NCI-H1694 treated with DMSO at 0.1 percent for 48 hours (cell line): Measurements from ENCODE around the gene TBC1D2B.

ENCODE experiments used
- DNase-seq: peaks from one replicate; lab custom pipeline; 2025; lab: John Stamatoyannopoulos, UW

Gene TBC1D2B

DNA sequence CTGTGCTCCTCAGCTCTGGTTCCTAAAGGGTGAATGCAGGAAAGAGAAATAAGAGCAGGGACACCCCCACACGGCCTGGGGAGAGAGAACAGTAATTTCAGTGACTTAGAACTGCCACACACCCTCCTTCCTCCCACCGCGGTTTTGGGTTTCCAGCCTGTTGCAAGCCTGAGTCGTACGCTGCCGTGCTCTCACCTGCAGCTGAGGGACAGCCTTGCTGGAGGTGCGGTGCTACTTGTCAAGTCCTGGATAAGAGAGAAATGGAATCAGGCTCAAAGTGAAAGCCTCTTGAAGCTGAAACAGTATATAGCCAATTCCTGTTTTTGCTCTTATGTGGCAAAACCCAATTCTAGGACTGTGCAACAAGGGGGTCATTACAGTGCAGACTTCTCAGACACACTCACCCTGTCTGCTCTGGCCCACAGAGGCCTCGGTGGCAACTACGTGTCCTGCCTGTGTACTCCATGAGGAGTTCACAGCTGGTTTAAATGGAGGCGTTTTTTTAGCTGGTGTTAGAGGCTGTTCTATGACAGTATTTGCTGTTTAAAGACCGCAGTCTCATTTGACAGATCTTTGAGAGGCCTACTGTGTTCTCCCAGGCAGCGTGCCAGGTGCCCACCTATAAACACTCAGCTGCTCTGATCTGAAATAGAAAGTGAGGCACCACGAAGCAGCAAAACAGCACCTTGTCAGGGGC, 42.9 kb downstream of the TBC1D2B start:
- no peak for DNase-seq

DNA sequence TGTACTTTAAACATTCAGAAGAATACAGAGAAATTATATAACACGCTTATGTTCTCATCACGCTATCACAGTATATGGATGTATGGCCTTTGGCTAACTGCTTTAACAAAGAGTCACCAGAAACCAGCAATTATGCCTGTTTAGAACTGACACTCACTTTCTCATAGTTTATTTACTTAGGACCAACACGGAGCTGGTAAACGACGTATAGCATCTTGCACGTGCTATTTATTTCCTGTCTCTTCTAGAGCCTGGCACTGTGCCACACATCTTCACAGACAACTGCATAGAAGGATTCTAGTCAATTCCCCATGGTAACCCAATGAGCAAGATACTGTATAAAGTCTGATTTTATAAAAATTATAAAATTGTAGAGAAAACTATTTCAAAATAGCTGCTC, 43.6 kb downstream of the TBC1D2B start:
- no peak for DNase-seq

DNA sequence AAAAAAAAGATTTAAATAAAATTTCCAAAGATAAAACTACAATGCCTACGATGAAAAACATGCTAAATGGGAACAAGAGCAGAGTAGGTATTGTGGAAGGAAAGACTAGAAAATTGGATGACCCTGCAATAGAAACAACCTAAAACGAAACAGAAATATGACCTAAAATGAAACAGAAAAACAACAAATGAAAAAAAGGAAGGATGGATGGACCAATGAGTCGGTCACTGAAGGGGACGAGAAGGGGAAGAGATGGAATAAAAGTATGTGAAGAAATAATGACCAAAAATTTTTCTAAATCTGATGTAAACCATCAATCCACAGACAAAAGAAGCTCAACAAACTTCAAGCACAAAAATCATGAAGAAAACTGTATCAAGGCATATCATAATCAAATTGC, 44.8 kb downstream of the TBC1D2B start:
- DNase-seq: no peak

DNA sequence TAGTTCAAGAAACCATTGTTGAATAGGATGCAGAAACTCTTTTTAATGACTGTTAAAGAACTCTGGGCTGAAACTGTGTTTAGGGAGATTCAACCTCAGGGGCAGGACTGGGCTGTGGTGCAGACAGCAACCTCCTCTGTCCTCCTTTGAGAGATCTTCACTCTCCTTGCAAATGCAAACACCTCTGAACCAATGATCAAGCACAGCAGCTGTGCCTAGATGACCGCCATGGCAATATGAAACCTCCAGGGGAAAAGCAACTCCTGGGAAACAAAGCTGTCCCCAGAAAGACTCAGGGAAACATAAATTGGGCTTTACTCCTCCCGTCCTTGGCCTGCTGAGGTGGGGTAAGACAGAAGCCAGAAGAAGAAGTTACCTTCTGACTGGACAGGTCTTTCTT, 52.6 kb downstream of the TBC1D2B start:
- no peak for DNase-seq

DNA sequence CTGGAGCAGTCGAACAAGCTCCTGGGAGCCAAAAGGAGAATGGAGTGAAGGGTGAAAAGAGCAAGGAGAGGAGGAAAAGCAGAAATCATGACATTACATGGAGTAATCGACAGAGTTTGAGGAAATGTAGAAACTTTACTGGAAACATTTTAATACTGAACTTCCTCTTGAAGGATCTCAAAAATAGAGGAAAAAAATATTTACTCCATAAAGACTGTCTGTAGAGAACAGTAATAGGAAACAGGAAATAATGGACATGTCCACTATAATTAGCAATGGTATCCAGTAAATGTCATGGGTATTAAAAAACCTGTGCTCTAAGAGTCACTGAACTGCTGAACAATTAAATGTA, 53.0 kb downstream of the TBC1D2B start:
- DNase-seq: no peak

DNA sequence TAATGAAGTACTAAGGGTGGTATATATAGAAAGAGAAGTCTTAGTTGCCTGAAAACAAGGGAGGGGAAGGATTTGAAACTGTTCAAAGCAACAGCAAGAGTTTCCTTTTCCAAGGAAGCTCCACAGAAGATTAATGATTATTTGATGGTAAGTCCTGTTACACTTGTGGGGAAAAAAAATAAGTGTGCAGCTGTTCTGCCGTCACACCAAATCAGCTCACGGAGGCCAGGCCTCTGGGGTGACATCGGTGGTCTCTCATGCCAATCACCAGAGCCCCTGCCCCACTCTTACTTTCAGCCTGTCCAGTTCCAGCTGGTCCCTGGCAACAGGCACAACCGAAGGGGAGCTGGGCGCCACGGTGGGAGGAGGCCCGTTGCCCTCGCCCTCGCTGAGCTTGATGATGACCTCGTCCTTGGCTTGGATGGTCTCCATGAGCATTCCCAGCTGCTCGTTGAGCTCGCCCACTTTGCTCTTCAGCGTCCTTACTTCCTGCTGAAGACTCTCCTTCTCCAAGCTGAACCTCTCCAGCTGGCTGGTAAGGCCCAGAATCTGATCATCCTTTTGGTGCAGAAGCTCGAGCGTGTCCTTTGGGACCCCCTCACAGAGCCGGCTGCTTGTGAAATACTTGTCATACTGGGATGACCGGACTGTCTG, 53.5 kb downstream of the TBC1D2B start:
- no peak for DNase-seq

DNA sequence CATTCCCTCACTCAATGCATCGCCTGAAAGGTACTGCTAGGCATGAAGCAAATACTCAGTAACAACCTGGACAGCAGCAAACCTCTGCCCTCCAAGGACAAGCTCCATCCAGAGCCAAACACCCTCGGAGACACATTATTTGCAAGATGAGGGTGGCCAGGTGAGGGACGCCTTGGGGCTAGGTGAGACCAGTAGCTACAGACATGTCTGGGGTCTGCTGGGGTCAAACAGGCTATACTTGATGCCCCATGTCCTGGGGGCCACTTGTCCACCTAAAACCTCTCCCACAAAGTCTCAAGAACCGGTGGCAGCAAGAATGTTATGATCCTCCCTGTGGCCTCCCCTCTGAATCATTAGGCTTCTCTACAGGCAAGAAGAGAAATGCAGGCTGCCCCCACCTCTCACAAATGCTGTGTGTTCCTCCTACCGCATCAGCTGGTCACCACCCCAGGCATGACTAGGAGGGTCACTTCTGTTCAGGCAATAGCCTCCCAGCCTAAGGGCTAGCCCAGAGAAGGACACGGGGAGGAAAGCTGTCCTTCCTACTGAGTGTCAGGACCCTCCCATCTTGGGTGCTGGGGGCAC, 54.3 kb downstream of the TBC1D2B start:
- no peak for DNase-seq

DNA sequence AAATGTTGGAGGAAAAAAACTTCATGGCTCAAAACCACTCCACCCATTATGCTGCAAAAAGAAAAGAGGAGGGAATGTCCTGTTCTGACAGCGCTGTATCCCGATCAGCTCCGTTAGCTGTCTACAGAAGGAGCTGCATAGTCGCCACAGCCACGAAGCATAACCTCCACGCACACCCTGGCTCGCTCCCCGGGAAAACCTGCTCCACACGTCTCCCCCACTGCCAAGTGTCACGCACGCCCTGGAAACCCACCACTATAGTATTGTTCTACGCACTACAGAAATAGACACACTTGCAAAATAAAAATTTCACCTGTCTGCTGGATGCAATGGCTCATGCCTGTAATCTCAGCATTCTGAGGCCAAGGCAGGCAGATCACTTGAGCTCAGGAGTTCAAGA, 55.8 kb downstream of the TBC1D2B start:
- no peak for DNase-seq

DNA sequence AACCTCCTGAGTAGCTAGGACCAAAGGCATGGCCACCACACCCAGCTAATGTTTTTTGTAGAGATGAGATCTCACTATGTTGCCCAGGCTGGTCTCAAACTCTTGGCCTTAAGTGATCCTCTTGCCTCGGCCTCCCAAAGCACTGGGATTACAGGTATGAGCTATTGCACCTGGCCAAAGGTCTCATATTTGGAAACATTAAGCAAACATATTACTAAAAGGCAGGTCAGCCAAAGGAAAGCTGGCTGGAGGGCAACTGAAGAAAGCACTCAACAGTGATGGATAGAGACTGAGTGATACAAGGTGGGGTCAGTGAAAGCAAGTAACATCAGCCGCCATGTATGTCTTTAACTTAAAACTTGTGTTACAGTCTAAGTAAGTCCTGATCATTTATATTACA, 57.5 kb downstream of the TBC1D2B start:
- DNase-seq: no peak

DNA sequence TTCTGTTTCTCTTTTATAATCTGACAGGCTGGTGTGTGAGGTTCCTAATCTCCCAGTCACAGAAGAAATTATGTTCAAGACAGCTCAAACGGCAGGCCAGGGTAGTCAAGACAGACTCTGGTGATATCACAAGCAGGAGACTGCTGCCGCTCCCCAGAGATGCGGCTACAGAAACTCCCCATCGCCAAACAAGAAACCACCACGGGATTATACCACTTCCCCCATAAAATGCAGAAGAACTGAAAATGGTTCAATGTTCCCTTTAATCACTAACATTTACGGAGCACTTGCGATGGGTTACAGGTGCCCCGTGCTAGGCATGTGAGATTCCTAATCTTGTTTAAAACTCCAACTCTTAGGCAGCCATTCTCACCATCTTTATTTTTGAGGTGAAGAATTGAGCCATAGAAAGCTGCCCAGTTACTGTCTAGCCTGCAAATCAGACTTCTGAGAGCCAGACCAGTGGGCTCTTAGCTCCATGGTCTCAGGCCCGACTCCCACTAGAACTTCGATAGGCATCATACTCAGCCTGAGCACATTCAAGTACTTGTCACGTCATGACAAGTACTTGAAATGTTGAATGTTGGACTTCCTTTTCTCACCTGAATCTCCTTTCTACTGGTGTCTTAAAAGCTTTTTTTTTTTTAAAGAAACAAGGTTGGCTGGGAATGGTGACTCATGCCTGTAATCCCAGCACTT, 58.4 kb downstream of the TBC1D2B start:
- no peak for DNase-seq

DNA sequence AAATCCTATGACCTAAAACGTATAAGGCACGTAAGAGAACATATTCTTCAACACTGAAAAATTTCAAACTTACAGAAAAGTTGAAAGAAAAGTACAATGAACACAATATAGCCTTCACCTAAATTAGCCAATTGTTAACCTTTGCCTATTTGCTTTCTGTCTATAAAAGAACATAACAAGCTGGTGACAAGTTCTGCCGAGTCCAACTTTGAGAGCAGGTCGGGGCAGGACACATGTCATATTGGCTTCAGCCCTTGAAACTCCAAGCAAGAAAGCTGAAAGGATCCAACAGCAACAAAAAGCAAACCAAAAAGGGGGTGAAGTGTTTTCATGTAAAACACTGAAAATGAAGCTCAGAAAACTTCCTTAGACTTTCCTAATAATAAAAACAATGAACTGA, 59.1 kb downstream of the TBC1D2B start:
- no peak for DNase-seq

DNA sequence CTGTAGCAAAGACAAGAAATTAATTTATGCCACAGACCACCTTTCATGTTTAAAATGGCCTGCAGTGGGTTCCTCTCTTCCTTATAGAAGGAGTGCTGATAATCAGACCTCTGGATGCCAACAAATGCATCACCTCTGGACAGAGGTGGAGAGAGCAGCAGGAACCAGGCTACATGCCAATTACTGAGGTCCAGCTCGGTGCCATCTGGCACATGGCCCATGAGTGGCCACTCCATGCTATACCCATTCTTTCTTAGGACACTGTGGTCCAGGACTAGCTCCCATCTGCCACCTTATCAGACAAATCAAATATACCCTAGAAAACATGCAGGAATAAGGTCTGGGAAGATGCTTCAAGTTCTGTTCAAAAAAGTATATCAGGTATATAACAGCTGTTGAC, 60.7 kb downstream of the TBC1D2B start:
- no peak for DNase-seq

DNA sequence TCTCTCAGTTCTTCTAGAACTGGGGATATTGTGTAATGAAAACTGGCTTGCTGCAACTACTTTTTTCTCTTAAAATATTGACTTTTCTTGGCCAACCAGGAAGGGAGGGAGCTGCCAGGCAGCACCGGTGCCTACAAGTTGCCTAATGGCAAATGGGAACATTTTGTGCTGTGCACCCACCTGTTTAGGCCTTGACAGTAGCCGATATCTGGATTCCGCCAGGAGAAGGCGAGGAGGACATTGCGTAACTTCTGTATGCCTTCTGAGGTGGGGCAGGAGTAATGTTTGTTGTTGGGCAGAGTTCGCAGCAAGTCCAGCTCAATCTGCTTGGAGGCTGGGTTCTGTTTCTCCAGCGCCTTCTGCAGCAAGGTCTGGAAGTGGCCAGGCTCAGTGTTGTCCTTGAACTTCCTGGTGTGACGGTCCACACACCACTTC, 64.9 kb downstream of the TBC1D2B start:
- no peak for DNase-seq

DNA sequence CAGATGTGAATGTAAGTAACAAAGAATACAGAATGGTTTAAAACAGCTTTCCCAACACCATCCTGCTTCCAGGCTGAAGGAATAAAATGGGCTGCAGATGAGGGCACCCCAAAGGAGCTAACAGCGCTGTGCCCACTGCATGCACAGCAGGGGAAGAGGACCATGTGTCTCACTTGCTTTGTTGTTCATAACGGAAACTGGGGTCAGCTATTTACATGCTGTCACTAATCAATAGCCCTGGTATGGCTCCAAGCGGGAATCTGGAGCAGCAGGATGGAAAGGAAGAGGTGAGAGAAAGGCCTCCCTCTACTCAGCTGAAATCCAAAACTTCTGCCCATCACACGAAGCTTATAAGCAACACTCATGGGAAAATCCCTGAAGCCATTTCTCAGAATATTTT, 67.4 kb downstream of the TBC1D2B start:
- no peak for DNase-seq

DNA sequence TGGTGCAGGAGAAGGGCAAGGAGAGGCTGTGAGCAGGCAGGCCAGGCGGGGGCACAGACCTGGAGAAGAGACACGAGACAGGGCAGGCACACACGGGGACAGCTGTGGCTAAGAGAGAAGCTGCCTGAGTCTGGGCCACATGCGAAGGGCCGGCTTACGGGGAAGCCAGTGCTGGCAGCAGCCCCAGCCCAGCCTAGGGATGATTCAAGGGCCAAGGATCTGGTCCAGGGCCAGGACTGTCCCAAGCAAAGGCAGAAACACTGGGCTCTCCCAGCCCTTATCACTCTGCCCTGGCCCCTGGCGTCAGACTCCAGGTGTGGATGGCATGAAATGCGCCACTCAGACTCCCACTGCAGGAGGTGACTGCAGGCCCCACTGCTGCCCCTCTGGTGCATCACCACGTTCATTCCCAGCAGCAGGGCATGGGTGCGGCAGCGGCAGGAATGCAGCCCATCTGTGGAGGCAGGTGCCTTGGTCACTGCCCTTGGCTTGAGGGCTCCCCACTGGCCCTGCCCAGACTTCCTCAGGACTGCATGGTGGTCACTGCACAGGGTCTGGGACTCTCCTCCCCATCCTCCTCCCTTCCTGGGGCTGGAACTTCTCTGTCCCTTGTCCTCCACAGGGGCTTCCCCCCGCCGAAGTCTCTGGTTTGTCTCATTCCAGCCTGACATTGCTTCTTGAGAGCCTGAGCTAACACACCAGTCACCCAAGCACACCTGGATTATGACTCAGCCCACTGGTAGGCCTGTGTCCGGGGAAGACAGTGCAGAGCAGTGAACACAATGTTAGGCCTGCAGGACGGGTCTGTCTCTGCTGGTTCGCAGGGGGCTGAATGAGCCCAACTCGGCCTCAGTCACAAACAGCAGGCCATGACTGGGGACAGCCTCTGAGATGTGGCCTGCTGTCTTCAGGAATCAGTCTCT, 69.3 kb downstream of the TBC1D2B start:
- DNase-seq: no peak

DNA sequence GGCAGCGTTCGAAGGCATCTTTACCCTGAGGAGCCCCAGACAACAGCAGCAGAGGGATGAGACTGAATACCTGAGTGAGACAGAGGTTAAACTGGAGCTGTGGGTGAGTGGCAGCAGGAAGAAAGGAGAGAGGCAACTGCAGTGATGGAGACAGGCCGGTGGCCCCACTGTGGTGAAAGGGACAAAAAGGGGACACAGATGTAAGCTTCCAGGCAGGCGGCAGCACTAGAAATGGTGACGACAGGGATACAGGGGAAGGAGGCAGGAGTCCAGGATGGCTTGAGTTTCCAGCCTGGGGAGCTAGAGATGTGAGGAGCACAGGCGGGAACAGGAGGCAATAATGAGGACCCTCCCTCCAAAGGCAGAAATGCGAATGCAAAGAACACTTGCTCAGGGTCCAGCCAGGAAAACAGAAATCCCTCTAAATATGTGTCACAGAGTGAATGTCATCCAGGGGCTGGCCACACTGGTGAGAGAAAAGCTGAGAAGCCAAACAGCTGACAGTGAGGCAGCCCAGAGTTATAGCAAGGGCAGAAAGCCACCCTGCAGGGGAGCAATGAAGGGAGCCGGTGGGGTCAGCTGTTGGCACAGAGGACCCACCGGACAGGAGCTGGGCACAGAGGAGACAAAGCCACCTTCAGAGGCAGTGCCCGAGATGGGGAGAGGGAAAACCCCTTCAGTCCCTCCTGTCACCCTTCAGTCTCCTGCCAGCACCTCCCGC, 70.1 kb downstream of the TBC1D2B start:
- no peak for DNase-seq

DNA sequence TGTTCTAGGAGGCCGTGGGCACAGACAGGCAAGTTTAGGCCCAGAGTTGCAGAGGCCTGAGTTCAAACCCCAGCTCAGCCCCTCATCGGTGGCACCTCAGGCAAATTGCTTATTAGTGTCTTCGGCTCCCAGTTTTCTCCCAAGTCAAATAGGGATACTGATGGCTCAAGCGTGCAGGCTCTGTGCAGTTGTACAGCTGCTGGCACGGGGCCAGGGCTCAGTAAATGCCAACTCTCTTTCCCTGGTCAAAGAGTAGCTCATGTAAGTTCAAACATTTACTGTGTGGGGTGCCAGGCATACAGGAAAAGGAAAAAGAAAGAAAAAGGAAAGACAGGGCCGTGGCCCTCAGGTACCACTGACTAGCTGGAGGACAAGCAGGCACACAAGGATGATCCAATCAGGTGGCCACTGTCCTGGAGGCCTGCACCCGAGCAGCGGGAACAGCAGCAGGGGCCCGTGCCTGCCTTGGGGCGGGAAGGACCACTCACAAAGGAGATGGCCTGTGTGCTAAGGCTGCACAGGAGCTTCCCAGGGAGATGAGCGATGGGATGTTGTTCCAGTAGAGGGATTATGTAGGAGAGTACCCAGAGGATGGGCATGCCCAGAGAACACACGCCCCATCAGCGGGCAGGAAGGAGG, 70.8 kb downstream of the TBC1D2B start:
- DNase-seq: no peak

DNA sequence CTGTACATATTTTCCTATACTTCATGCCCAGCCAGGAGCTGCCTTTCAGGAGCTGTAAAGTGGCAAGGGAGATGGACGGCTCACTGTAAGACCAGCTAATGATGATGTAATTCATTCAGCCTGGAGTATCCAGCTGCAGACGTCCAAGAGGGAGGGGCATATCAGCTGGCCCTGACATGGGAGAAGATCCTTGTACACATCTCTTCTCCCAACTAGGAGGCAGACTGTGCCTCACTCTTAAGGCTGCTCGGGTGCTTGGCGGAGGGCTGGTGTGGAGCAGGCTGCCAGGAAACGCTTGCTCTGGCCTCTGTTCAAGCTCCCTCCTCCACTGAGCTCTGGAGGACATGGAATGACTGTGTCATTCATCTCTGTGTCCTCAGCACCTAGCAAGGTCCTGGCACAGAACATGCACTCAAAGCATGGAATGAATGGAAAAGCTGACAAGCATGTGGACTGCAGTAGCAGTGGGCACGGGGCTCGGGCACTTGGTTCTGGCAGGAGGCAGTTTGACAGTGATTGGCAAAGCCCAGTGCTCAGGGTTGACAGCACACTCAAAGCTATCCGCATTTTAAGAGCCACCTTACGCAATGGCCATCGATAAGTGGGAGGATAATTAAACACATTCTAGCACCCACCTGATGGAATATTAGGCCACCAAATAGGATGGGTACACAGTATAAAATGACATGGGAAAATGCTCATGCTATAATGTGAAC, 72.4 kb downstream of the TBC1D2B start:
- DNase-seq: peak; percentile 29

DNA sequence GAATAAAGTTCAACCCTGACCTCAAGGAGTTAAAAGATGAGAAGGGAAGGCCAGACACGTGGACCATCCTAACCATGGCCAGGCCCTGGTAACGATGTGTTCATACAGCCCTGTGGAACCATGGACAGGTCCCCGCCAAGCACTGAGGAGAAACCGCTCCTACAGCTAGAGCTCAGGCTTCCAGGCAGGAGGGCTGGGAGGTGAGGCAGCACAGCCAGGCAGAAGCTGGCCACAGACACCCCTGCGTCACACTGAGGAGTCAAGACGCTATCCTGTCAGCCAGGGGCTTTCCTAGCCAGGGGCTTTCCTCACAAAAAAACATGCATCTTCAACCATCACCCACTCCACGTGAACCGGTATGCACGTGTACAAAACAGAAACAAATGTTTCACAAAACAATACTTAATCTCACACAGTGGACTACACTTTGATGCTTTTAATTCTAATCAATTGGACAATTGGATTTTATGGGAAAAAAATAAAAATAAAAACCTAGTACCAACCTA, 73.2 kb downstream of the TBC1D2B start:
- DNase-seq: no peak

DNA sequence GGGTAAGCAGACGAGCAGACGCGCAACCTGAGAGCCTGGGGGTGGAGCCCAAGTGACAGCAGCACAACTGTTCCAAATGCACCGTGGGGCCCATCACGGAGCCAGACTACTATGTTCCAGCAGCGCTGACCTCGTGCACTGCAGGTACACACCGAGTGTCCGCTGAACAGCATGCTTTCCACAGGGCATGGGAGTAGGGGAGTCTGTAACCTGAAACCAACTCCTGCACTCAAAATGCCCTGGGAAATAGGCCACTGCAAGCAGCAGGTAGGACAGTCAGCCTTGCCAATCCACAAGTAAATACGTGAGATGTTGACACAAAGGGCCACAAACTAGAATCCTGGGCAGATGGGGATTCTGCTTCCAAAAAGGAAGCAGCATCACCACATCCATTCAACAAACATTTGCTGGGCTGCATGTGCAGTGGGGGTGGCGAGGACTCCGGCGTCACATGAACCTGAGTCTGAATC, 73.9 kb downstream of the TBC1D2B start:
- peak; percentile 10 for DNase-seq
